GM23248 (cell line): ENCODE results near the gene ERC2. TPM values are rescaled to one million over a fixed set of nuclear protein-coding genes. Genes with fewer than 3 reads are reported as not detected.

Experiments
- DNase-seq: peaks from one replicate; pipeline ENCODE4 v3.0.0-alpha.2; 2015
- H2AFZ ChIP-seq: fragments of 200-600 bp; sonication (generic); 2 replicates; pipeline ENCODE4 v1.6.1; 2016; ENCODE audit warnings: antibody characterized with exemption
- H3F3A ChIP-seq: fragments of 200-600 bp; sonication (generic); 2 replicates; pipeline ENCODE4 v1.6.1; 2016; ENCODE audit warnings: mild to moderate bottlenecking, antibody characterized with exemption, mixed run types; ENCODE audit not compliant: insufficient read depth
- H3K27ac ChIP-seq: fragments of 200-600 bp; sonication (generic); 2 replicates; pipeline ENCODE4 v1.5.1; 2016; ENCODE audit warnings: mild to moderate bottlenecking
- H3K27me3 ChIP-seq: fragments of 200-600 bp; sonication (generic); replicated peaks from 2 replicates; pipeline ENCODE4 v1.6.1; 2016; ENCODE audit warnings: mild to moderate bottlenecking; ENCODE audit not compliant: insufficient read depth
- H3K36me3 ChIP-seq: fragments of 200-600 bp; sonication (generic); 2 replicates; pipeline ENCODE4 v1.6.1; 2016; ENCODE audit warnings: low read depth, mild to moderate bottlenecking
- H3K4me1 ChIP-seq: fragments of 200-600 bp; sonication (generic); 2 replicates; pipeline ENCODE4 v1.6.1; 2016; ENCODE audit warnings: mild to moderate bottlenecking; ENCODE audit not compliant: insufficient read depth
- H3K4me2 ChIP-seq: fragments of 200-600 bp; sonication (generic); one replicate; pipeline ENCODE4 v1.6.1; 2016; ENCODE audit warnings: mild to moderate bottlenecking; ENCODE audit not compliant: unreplicated experiment
- H3K4me3 ChIP-seq: fragments of 200-600 bp; sonication (generic); 2 replicates; pipeline ENCODE4 v1.5.1; 2016; ENCODE audit warnings: mild to moderate bottlenecking
- H3K79me2 ChIP-seq: fragments of 200-600 bp; sonication (generic); 2 replicates; pipeline ENCODE4 v1.6.1; 2016; ENCODE audit warnings: mild to moderate bottlenecking; ENCODE audit not compliant: insufficient read depth
- H3K9ac ChIP-seq: fragments of 200-600 bp; sonication (generic); 2 replicates; pipeline ENCODE4 v1.6.1; 2016; ENCODE audit warnings: mild to moderate bottlenecking
- H3K9me2 ChIP-seq: fragments of 200-600 bp; sonication (generic); 2 replicates; pipeline ENCODE4 v1.6.1; 2016; ENCODE audit warnings: mixed run types, mild to moderate bottlenecking, moderate library complexity; ENCODE audit not compliant: insufficient read depth
- H3K9me3 ChIP-seq: fragments of 200-600 bp; sonication (generic); one replicate; pipeline ENCODE4 v1.6.1; 2017; ENCODE audit warnings: low read depth
- H4K20me1 ChIP-seq: fragments of 200-600 bp; sonication (generic); 2 replicates; pipeline ENCODE4 v1.6.0; 2016; ENCODE audit not compliant: insufficient read depth
- EZH2 ChIP-seq: fragments of 200-600 bp; sonication (generic); IDR thresholded peaks from 2 replicates; pipeline ENCODE4 v1.6.1; 2018; ENCODE audit warnings: antibody characterized with exemption, mild to moderate bottlenecking; ENCODE audit not compliant: insufficient read depth, poor library complexity, severe bottlenecking
- EZH2phosphoT487 ChIP-seq: fragments of 200-600 bp; sonication (generic); IDR thresholded peaks from 2 replicates; pipeline ENCODE4 v1.6.1; 2018; ENCODE audit warnings: antibody characterized with exemption, moderate library complexity, mild to moderate bottlenecking, low read depth; ENCODE audit not compliant: insufficient read depth
- WGBS, 2 experiments: methylation state at CpG; one replicate each; pipeline ENCODE4 v1.1.6; 2015 to 2017; ENCODE audit warnings: low lambda C conversion rate in 2 of 2, low coverage in 1 of 2; ENCODE audit errors: missing lambda C conversion rate in 2 of 2; 5-methylcytosine and 5-hydroxymethylcytosine counted together
- in situ Hi-C: fragments of 300-500 bp; cut with MboI; formaldehyde crosslinking; loops from 2 replicates; pipeline ENCODE4 v1.15.0; 2020
- polyA plus RNA-seq: library from polyadenylated mRNA; unstranded; fragments of >200 nt; fragmentation: Nextera tagmentation; extraction: Ambion mirVana; gene quantifications from 2 replicates; pipeline ENCODE4 v1.2.1, GENCODE V29; 2016
- total RNA-seq: library from RNA; depleted of rRNA; stranded (reverse); fragments of >200 nt; shearing (Covaris generic); gene quantifications from 2 replicates; pipeline ENCODE4 v1.2.3, GENCODE V29; 2014

ERC2 gene
- total and polyA plus RNA-seq, 2 experiments from 2014 or later = not detected

DNA sequence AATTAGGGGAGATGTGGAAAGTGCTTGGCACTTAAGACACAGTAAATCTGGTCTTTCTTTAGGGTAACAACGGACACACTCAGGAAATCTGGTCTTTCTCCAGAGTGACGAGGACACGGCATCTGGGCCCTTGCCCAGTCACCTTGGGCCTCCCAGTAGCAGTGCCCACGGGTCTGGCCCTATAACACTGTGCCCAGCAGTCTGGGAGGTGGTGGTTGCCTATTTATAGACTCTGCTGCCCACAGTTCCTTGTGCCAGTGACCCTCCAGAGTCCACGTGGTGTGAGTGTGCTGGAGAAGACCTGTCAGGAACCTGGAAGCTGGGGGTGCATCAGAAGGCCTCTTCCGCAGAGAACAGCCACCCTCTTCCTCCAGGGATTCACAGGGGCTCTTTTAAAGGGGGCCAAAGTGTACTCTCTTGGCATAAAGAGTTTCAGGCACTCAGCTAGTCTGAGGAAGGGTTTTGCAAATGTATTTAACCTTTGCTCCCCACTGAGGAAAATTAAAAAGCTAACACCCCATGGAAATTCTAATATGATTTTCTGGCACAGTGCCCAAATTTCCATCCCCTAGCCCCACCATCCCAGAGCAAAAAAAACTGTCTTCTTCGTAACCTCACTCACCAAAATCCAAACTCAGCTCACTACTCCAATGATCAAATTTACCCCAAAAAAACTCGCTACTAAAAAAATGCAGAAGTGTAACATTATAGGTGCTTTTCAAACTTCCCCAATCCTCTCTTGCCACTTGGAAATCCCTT lies 996.6 kb downstream of the ERC2 start:
- TF ChIP-seq EZH2 (no peak), EZH2phosphoT487 (no peak)
- 68 to 77% methylated on average over 8 of the region's 8 CpGs for WGBS, 2 experiments
- H4K20me1 ChIP-seq = no peaks in the 10 kb centered on the region
- H2AFZ ChIP-seq = no peak overlapping the region
- 0 out of 2 replicates have a peak overlapping the region, but pooled peaks have one; percentile 5 for H3K27ac ChIP-seq
- no peak overlapping the region for H3K4me3 ChIP-seq
- H3K79me2 ChIP-seq = peaks cover 74% of the 10 kb centered on the region
- no peak overlapping the region for H3K9ac ChIP-seq
- no peak overlapping the region for H3K4me2 ChIP-seq
- H3K4me1 ChIP-seq = peaks cover 39% of the 10 kb centered on the region
- H3K9me2 ChIP-seq = no peaks in the 10 kb centered on the region
- H3K27me3 ChIP-seq = no peaks in the 10 kb centered on the region
- in situ Hi-C loops = no loop called here
- peaks cover 54% of the 10 kb centered on the region for H3F3A ChIP-seq
- DNase-seq = no peak
- peaks cover 51% of the 10 kb centered on the region for H3K36me3 ChIP-seq
- no peaks in the 10 kb centered on the region for H3K9me3 ChIP-seq

- in situ Hi-C loops = no loop called here
- Histone ChIP-seq H3F3A (peaks cover 49% of the 10 kb centered on the region), H3K9me3 (no peaks in the 10 kb centered on the region), H4K20me1 (no peaks in the 10 kb centered on the region), H3K4me1 (peaks cover 39% of the 10 kb centered on the region), H2AFZ (no peak overlapping the region), H3K27ac (0 out of 2 replicates have a peak overlapping the region, but pooled peaks have one; percentile 5), H3K36me3 (peaks cover 49% of the 10 kb centered on the region), H3K4me3 (no peak overlapping the region), H3K79me2 (peaks cover 68% of the 10 kb centered on the region), H3K4me2 (no peak overlapping the region), H3K9me2 (no peaks in the 10 kb centered on the region), H3K27me3 (no peaks in the 10 kb centered on the region), H3K9ac (no peak overlapping the region)
- no peak for TF ChIP-seq EZH2
- TF ChIP-seq EZH2phosphoT487 = no peak
- DNase-seq = no peak
- WGBS, 2 experiments = 91 to 95% methylated on average over 4 of the region's 4 CpGs
These were observed 997.2 kb downstream of the ERC2 start for GRCh38 chr3:55471084-55471483.

- Histone ChIP-seq H2AFZ (no peak overlapping the region), H3K79me2 (peaks cover 58% of the 10 kb centered on the region), H3K9me2 (no peaks in the 10 kb centered on the region), H3K36me3 (peaks cover 56% of the 10 kb centered on the region), H4K20me1 (no peaks in the 10 kb centered on the region), H3K9ac (no peak overlapping the region), H3F3A (peaks cover 53% of the 10 kb centered on the region), H3K4me3 (no peak overlapping the region), H3K27ac (peak overlapping the region; percentile 76; the same call in 1 of the 2 replicates), H3K4me1 (peaks cover 38% of the 10 kb centered on the region), H3K4me2 (no peak overlapping the region), H3K27me3 (no peaks in the 10 kb centered on the region), H3K9me3 (no peaks in the 10 kb centered on the region)
- DNase-seq = no peak
- 90 to 93% methylated on average over 32 of the region's 32 CpGs for WGBS, 2 experiments
- in situ Hi-C loops = no loop called here
- no peak for TF ChIP-seq EZH2phosphoT487
- no peak for TF ChIP-seq EZH2
These were observed 998.2 kb downstream of the ERC2 start for GRCh38 chr3:55469957-55470526.

DNA sequence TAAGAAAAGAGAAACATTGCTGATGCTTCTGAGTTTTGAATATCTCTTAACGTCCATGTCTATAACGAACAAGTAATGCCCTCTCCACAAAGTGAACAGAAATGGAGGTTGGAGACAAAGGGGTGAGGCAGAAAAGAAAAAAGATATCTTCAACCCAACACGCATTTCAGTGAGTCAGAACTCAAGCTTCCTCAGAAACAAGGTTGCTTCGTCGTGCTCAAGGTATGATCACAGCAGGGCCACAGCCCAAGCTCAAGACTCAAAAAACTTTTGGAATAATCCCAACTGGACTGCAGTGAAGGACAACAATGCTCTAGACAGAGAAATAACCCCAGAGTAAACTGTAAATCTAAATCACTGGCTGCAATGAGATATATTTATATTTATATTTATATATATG lies 1000.0 kb downstream of the ERC2 start:
- Histone ChIP-seq H3K27ac (peak overlapping the region; percentile 76), H3K4me3 (no peak overlapping the region), H3K9me2 (no peaks in the 10 kb centered on the region), H4K20me1 (no peaks in the 10 kb centered on the region), H3K4me1 (peaks cover 38% of the 10 kb centered on the region), H3K36me3 (peaks cover 47% of the 10 kb centered on the region), H3F3A (peaks cover 67% of the 10 kb centered on the region), H3K9ac (peak overlapping the region; percentile 61; the same call in 1 of the 2 replicates), H3K4me2 (peak overlapping the region; percentile 51), H3K79me2 (peaks cover 47% of the 10 kb centered on the region), H3K9me3 (no peaks in the 10 kb centered on the region), H3K27me3 (no peaks in the 10 kb centered on the region), H2AFZ (no peak overlapping the region)
- in situ Hi-C loops = no loop called here
- 33 to 38% methylated on average over 5 of the region's 5 CpGs for WGBS, 2 experiments
- TF ChIP-seq EZH2phosphoT487 (no peak), EZH2 (no peak)
- DNase-seq = peak; percentile 82
